ENCODE results near the gene CNTNAP2. TPM values are rescaled to one million over a fixed set of nuclear protein-coding genes. Genes with fewer than 3 reads are reported as not detected.
"Not testable (repeated sequence)": the region's sequence is repeated elsewhere in the genome, so short reads cannot be mapped to it uniquely, and the experiment has no call there.

CNTNAP2 gene
- total RNA-seq, 1 donor: 0.54 TPM

DNA sequence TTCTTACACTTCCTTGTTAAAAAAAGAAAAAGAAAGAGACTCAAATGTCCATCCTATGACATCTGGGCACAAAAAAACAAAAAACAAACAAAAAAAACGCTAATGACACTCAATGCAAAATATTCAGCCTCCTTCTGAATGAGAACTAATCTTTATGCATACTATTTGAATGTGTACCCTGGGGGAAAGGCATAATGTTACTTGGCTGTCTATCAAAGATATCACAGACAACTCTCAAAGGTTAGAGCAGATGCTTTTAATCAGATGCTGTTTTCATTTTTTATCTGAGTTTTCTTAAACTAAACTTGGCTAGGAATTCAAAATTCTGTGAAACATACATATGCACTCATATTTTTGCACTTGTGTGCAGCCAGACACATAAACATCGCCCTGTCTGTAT, 745.8 kb downstream of the CNTNAP2 start:
- no peak for DNase-seq (ENCODE audit: low read depth in 2 of 3, low spot score in 2 of 3)

DNA sequence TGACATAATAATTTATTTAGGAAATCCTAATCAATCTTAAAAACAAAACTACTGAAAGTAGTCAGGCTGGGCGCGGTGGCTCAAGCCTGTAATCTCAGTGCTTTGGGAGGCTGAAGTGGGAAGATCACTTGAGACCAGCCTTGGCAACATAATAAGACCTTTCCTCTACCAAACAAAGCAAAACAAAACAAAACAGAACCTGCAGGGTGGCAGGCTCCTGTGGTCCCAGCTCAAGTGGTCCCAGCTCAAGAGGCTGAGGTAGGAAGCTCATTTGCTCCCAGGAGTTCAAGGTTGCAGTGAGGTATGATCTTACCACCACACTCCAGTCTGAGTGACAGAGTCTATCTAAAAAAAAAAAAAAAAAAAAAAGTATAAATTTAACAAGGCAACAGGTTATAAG, 748.0 kb downstream of the CNTNAP2 start:
- DNase-seq (ENCODE audit: low read depth in 2 of 3, low spot score in 2 of 3): no peak

DNA sequence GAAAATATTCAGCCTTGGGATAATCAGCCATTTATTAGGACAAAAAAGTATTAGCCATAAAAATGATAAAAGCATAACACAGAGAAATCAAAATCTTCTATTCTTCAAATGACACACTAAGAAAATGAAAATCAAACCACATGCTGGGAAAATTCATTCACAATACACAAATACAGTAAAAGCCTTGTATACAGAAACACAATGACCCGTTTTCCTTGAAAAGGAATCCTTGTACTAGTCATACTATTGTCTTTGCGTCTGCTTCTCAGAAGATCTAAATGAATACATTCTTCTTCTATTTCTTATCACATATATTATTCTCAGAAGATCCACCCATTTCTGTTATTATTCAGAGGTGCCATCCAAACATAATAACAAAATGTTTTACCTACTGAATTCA, 749.1 kb downstream of the CNTNAP2 start:
- no peak for DNase-seq (ENCODE audit: low read depth in 2 of 3, low spot score in 2 of 3)

DNA sequence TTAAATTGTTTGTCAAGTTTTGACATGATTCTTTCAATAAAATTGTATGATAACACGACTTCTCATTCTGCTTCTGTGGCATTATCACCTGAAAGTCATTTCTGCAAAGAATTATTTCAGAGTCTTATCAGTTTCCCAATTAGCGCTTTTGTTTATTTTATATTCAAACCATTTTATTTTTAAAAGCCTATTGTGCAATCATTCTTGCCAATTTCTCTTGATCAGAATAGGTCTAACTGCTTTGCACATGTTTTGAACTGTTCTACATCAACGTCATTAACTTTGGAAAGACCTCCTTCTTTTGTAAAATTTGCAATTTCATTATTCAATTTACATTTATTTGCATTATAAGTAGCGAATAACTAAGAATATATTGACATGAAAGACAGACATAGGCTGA, 758.1 kb downstream of the CNTNAP2 start:
- DNase-seq (ENCODE audit: low read depth in 2 of 3, low spot score in 2 of 3): no peak

DNA sequence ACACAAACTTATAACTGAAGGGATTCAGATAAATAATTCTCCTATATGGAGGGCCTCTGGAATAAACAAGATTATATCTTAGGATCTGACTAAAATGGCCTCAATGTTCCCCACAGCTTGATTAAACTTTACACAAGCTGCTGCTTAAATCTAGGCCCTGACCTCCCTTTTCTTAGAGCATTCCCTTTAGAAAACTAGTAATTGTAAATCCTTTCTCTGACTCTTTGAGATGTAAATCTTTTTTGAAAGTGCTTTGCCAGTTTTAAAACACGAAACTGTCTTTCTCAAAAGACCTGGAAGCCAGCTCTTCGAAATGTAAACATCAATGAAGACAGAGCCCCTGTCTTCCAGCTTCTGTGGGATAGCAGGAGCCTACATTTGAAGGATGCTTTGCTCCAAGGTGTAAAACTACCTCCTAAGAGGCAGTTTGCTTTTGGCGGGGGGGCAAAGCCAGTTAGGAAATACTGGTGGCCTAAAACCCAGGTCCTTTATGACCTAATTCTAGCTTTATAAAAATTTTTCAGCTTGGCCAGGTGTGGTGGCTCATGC, 758.7 kb downstream of the CNTNAP2 start:
- DNase-seq (ENCODE audit: low read depth in 2 of 3, low spot score in 2 of 3): no peak

DNA sequence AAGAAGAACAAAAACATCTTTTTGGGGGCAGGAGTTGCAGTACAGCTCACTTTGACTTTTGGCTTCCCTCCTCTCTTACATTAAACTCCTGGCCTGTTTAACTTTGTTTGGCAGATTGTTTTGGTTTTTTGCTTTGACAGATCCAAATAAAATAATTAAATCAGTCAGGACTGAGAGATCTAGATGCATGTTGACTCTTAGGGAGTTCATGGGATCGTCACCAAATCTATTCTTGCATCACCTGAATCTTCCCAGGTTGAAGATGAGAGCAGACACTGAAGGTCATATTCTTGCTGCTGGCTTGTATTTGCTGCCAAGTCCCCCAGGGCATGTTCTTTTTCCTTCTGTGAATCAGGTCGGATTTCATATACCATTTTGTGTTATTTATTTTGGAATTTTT, 759.4 kb downstream of the CNTNAP2 start:
- no peak for DNase-seq (ENCODE audit: low read depth in 2 of 3, low spot score in 2 of 3)

DNA sequence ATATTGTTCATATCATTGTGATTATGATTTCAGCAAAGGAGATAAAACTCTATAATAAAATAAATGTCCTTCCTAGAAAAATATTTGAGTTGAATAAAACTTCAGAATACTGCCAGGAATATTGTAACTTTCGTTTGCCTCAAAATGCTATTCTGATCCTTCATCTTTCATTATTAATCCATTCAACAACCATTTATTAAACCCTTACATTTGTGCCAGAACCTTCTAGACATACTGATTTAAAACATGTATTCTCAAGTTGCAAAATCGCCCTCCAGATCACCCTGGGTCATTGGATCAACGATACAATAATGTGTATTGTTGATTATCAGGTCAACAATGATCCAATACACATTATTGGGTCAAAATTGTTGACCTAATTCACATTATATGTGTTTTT, 759.8 kb downstream of the CNTNAP2 start:
- no peak for DNase-seq (ENCODE audit: low read depth in 2 of 3, low spot score in 2 of 3)

DNA sequence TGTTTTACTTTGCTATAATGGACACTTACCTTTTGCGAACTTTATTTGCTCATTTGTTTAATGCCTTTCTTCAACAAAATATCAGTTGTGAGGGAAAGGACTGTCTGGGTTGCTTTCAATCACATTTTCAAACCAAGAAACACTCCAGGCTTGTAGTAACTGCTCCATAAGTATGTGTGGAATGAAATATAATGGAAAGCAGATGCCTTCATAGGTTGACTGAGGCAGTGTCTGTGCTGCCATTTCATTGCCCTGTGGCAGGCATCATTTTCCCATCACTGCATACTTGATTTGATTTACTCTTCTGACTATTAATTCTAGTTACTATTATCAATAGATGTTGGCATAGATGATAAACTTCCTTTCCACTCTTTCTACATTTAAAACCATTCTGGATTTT, 762.3 kb downstream of the CNTNAP2 start:
- no peak for DNase-seq (ENCODE audit: low read depth in 2 of 3, low spot score in 2 of 3)

DNA sequence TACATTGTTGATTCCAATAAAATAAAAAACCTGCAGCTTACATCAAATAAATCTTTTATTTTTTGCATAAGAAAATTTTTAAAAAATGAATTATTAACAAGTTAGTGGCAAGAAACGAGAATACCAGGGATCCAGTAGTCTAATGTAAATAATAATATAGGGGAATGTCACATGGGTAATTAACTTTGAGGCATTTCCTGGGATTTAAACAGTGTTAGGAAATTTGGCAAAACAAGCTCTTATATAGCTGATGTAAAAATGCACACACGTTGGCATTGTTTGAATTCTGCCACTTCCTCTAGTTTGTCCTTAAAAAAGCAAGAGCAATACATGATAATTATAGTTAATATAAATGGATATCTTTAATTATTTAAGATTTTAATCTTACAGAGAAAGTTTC, 768.6 kb downstream of the CNTNAP2 start:
- DNase-seq (ENCODE audit: low read depth in 2 of 3, low spot score in 2 of 3): no peak

DNA sequence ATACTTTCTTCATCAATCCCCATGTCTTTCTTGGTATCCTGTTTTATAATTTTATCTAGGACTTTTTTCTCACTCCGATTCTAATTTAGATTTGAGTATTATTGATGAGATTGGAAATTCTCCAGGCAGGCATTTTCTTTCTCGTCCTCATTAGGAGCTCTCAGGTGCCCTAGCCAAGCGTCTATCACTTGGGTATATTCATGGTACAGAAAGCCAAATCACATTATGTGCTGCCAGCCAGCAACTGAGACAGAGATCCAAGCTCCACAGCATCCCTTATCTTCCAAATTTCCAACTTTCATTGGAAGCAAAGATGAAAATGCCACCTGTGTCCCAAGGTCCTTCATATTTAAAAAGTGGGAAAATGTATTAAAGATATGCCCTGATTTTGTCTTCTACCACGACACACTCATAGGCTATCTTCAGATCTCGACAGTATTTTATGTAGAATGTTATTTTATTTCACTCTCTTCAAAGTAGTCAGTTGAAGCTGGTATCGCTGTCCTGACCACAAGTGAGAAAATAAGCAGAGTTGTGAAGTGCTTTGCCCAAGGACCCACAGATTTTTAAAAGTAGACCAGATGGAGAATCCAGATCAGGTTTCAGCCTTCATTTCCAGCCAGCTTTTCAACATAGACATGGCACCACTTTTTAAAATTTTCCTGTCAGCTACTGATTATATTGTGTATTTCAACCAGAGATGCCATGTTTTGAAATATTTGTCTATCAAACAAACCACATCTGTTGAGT, 773.4 kb downstream of the CNTNAP2 start:
- DNase-seq (ENCODE audit: low read depth in 2 of 3, low spot score in 2 of 3): no peak

DNA sequence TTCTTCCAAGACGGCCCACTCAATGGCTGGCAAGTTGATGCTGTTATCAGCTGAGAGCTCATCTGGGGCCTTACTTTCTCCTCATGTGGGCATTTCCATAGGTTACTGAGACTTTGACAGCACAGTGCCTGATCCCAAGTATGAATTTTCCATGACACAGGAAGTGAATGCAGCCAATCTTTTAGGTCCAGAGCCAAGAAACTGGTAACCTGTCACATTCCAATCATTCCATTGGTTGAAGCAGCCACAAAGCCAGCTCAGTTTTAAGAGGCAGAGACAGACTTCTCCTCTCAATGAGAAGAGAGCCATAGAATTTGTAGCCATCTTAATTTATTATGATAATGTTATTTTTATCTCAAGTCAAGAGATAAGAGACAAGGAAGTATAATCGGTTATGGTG, 775.5 kb downstream of the CNTNAP2 start:
- DNase-seq (ENCODE audit: low read depth in 2 of 3, low spot score in 2 of 3): no peak

DNA sequence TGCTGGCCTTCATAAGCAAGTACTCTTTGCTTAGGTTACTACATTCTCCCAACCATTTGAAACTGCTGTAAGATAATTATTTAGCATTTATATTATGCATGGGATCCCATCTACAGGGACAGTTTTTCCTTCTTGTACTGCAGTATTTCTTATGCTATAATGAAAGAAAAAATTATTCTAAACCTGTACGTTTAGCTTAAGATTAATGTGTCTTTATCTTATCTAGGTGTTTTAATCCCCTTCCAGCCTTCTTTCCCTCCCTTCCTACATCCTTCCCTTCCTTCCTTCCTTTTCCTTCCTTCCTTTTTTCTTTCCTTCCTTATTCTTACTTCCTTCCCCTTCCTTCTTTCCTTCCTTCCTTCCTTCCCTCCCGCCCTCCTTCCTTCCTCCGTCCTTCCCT, 778.3 kb downstream of the CNTNAP2 start:
- no peak for DNase-seq (ENCODE audit: low read depth in 2 of 3, low spot score in 2 of 3)

DNA sequence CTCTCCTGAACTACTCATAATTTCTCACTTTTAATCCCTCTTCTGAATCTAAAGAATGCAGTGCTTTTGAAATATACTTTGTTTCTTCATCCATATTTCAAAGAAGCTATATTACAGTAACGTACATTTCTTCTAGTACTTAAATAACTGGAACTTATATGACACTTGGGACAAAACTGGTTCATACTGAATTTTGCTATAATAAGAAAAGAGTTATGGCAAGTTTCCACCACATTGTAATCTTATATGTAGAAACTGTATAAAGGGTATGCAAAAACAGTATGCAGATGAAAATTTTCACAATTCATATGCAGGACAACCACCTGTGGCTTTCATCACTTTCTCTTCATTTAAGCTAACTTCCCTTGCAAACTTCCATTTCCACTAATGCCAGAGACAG, 785.7 kb downstream of the CNTNAP2 start:
- DNase-seq (ENCODE audit: low read depth in 2 of 3, low spot score in 2 of 3): no peak

DNA sequence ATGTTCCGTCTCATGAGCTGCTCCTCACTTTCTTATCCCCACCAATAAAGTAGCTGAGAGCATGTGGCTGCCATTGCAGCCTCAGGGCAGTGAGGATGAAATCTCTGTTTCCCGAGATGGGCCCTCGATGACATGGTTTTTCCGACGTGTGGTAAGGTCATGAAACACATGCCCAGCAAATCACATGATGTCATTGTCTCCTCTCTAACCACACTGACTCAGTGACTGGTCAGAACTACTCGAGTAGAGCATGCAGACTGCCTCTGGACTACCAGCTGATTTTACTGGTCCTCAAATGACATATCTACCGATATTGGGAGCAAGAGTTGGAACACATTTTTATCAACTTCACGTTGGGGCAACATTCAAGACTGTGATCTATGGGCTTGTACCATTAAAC, 786.1 kb downstream of the CNTNAP2 start:
- DNase-seq (ENCODE audit: low read depth in 2 of 3, low spot score in 2 of 3): no peak

DNA sequence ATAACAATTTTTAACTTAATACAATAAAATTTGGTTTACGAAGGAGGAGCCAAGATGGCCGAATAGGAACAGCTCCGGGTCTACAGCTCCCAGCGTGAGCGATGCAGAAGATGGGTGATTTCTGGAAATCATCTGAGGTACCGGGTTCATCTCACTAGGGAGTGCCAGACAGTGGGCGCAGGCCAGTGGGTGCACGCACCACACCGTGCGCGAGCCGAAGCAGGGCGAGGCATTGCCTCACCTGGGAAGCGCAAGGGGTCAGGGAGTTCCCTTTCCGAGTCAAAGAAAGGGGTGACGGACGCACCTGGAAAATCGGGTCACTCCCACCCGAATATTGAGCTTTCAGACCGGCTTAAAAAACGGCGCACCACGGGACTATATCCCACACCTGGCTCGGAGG, 789.1 kb downstream of the CNTNAP2 start:
- DNase-seq (ENCODE audit: low read depth in 2 of 3, low spot score in 2 of 3): not testable (repeated sequence)

DNA sequence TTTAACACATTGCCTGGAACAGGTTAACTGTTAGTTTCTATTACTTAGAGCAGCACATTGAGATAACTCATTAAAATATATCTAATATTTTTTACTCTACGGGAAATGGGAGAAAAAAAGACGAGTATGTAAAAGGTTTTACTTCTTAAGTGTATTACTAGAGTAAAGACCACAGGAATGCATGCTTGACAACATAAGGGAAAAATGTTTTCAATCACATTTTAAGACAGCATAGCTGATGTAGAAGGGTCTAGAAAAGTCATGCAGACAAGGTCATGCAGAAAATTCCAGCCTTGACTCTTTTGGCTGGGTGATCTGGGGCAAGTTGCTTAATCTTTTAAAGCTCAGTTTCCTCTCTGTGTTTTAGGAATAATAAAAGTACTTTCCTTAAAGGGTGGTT, 806.2 kb downstream of the CNTNAP2 start:
- no peak for DNase-seq (ENCODE audit: low read depth in 2 of 3, low spot score in 2 of 3)

DNA sequence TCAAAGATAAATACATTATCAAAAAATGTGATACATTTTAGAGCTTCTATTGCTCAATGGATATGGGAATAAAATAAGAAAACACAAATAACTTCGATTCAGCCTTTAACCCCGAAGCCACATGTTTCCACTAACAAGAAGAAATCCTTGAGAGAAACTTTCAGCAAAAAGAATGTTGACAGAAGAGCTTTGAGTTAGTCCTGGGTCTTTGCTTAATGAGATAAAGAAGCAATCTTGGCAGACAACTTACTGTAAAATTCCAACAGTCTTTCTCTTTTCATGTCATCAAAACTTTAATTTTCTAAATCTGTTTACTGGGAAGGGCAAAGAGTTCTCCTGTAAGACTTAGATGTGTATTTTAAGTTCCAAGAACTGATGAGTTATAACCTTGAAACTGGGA, 810.2 kb downstream of the CNTNAP2 start:
- DNase-seq (ENCODE audit: low read depth in 2 of 3, low spot score in 2 of 3): no peak

DNA sequence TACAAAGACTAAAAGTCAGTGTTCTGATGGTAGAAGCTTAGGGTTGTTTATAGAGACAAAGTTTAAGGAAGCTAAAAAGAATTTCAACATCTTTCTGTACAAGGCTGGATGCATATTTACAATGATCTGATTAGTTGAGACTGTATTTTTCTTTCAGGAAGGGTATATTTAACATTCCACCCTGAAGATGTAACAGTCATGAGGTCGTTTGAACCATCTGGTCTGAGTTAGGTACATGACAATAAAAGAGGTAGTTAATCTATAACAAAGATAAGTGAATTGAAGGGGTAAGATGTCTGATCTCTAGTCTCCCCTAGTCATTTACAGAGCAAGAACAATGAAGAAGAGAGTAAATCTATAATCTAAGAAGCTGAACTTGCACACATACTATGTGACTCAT, 821.2 kb downstream of the CNTNAP2 start:
- no peak for DNase-seq (ENCODE audit: low read depth in 2 of 3, low spot score in 2 of 3)

DNA sequence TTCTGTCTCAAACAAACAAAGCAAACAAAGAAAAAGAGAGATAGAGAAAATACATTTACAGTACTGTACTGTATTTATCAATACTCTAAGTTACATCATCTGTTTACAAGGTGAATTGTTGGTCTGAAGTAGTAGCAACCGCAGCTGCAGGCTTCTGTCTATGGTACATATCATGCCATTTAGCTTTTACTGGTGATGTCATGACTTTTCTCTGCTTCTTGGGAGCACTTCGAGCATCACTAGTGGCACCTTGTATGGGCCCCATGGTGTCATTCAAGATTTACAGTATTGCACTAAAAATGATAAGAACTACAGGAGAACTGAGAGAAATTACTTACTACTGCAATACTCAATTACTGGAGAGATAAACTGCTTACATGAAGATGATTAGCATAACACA, 826.9 kb downstream of the CNTNAP2 start:
- DNase-seq (ENCODE audit: low read depth in 2 of 3, low spot score in 2 of 3): no peak

DNA sequence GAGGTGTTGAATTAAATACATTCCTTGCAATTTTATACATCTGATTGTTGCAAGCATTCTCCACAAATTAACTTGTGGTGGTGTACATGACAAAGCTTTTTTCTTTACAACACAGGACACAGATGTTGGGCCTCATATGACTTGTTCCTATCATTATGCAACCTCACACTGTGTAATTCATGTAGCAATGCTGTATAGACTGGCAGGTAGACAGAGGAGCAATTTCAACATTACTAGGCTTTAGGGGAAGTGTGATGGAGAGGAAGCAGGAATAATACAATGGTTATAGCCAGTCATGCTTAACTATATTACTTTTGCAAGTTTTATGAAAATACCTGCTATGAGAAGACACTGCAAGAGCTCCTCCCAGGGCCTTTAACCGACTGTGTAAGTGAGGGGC, 832.1 kb downstream of the CNTNAP2 start:
- DNase-seq (ENCODE audit: low read depth in 2 of 3, low spot score in 2 of 3): peak in 2 of 3 donors; percentile 45 to 87

DNA sequence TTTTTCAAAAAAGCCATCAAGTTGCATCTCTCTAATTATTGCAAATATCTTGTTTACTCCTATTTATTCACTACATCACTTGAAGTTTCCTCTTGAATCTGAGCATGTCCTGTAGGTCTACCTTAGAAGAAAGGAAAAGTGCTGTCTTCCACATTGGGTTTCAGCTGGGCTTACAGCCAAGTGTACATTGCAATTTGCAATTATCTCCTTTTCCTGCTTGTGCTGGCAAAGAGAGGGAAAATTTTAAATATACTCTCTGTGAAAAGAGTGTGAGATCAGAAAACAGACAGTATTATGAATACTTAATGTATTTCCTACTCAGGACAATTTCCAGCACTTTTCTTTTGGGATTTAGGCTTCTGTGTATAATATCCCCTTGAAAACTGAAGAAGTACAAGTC, 839.7 kb downstream of the CNTNAP2 start:
- DNase-seq (ENCODE audit: low read depth in 2 of 3, low spot score in 2 of 3): no peak

DNA sequence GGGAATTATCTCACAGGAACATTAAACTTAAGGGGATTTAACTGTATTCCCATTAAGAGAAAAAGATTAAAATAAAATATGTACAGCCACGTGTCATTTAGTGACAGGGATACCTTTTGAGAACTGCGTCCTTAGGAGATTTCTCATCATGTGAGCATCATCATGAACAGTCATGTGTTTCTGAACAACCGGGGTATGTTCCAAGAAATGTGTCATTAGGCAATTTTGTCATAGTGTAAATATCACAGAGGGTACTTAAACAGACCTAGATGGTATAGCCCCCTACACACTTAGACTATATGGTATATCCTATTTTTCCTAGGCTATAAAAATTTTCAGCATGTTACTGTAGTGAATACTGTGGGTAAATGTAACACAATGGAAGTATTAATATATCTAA, 840.3 kb downstream of the CNTNAP2 start:
- DNase-seq (ENCODE audit: low read depth in 2 of 3, low spot score in 2 of 3): no peak

All from hematopoietic multipotent progenitor cell (in vitro differentiated cells).